Body of pancreas (tissue), 4 donors: ENCODE measurements around the gene NUCB2.

Experiments
- POLR2A ChIP-seq, 3 donors: fragments of 450-650 bp; IDR thresholded peaks; one replicate each; pipeline ENCODE4 v1.6.1; 2016; ENCODE audit warnings: antibody characterized with exemption in 3 of 3, mild to moderate bottlenecking in 2 of 3
- TF ChIP-seq, protein P1 (sequence below), 7 experiments: fragments of 450-650 bp in 4 of 7; fragments of 200-600 bp in 3 of 7; sonication (generic) in 3 of 7; IDR thresholded peaks; one replicate each; pipeline ENCODE4 v1.5.1; 2016 to 2019; ENCODE audit warnings: antibody characterized with exemption in 7 of 7

GRCh38 chr11:17260020-17260419 lies 16.5 kb upstream of the NUCB2 start:
- TF ChIP-seq, protein P1, sequence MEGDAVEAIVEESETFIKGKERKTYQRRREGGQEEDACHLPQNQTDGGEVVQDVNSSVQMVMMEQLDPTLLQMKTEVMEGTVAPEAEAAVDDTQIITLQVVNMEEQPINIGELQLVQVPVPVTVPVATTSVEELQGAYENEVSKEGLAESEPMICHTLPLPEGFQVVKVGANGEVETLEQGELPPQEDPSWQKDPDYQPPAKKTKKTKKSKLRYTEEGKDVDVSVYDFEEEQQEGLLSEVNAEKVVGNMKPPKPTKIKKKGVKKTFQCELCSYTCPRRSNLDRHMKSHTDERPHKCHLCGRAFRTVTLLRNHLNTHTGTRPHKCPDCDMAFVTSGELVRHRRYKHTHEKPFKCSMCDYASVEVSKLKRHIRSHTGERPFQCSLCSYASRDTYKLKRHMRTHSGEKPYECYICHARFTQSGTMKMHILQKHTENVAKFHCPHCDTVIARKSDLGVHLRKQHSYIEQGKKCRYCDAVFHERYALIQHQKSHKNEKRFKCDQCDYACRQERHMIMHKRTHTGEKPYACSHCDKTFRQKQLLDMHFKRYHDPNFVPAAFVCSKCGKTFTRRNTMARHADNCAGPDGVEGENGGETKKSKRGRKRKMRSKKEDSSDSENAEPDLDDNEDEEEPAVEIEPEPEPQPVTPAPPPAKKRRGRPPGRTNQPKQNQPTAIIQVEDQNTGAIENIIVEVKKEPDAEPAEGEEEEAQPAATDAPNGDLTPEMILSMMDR (IDR thresholded peaks at IDR 0.05), result no peak
- TF ChIP-seq POLR2A (IDR thresholded peaks at IDR 0.05), result no peak
